ENCODE measurements around the gene SORCS3. TPM values are rescaled to one million over a fixed set of nuclear protein-coding genes. Genes with fewer than 3 reads are reported as not detected.

SORCS3 gene
- total RNA-seq, 1 donor from 2014 or later: 0.25 TPM

GRCh38 chr10:105037022-105037421 is 395.9 kb downstream of the SORCS3 start:
- Histone ChIP-seq H3K4me3 (no peak overlapping the region), H3K4me1 (no peaks in the 10 kb centered on the region), H3K36me3 (no peaks in the 10 kb centered on the region), H3K9me3 (no peaks in the 10 kb centered on the region), H3K27ac (no peak overlapping the region), H3K27me3 (no peaks in the 10 kb centered on the region)
- TF ChIP-seq POLR2A (IDR thresholded peaks at IDR 0.05): no peak
- TF ChIP-seq, protein P1, sequence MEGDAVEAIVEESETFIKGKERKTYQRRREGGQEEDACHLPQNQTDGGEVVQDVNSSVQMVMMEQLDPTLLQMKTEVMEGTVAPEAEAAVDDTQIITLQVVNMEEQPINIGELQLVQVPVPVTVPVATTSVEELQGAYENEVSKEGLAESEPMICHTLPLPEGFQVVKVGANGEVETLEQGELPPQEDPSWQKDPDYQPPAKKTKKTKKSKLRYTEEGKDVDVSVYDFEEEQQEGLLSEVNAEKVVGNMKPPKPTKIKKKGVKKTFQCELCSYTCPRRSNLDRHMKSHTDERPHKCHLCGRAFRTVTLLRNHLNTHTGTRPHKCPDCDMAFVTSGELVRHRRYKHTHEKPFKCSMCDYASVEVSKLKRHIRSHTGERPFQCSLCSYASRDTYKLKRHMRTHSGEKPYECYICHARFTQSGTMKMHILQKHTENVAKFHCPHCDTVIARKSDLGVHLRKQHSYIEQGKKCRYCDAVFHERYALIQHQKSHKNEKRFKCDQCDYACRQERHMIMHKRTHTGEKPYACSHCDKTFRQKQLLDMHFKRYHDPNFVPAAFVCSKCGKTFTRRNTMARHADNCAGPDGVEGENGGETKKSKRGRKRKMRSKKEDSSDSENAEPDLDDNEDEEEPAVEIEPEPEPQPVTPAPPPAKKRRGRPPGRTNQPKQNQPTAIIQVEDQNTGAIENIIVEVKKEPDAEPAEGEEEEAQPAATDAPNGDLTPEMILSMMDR (IDR thresholded peaks at IDR 0.05): no peak
- no peak for TF ChIP-seq POLR2AphosphoS5 (IDR thresholded peaks at IDR 0.05; ENCODE audit: insufficient read depth in 1 of 2, low read depth in 1 of 2)
- intact Hi-C loops (cut with DNase I): no loop called here
- DNase-seq (ENCODE audit: extremely low spot score in 2 of 2): no peak

GRCh38 chr10:105041956-105042355 is 400.9 kb downstream of the SORCS3 start:
- H3K27me3 ChIP-seq: no peaks in the 10 kb centered on the region
- intact Hi-C loops (cut with DNase I): no loop called here
- no peak for TF ChIP-seq POLR2AphosphoS5 (IDR thresholded peaks at IDR 0.05; ENCODE audit: insufficient read depth in 1 of 2, low read depth in 1 of 2)
- TF ChIP-seq POLR2A (IDR thresholded peaks at IDR 0.05): no peak
- no peak for DNase-seq (ENCODE audit: extremely low spot score in 2 of 2)
- no peak overlapping the region for H3K27ac ChIP-seq
- H3K36me3 ChIP-seq: no peaks in the 10 kb centered on the region
- H3K9me3 ChIP-seq: no peaks in the 10 kb centered on the region
- no peaks in the 10 kb centered on the region for H3K4me1 ChIP-seq
- no peak overlapping the region for H3K4me3 ChIP-seq

GRCh38 chr10:105042906-105043552 is 401.9 kb downstream of the SORCS3 start:
- H3K36me3 ChIP-seq: no peaks in the 10 kb centered on the region
- H3K4me3 ChIP-seq: no peak overlapping the region
- H3K27ac ChIP-seq: no peak overlapping the region
- no peaks in the 10 kb centered on the region for H3K27me3 ChIP-seq
- TF ChIP-seq, protein P1 (IDR thresholded peaks at IDR 0.05): no peak
- TF ChIP-seq POLR2AphosphoS5 (IDR thresholded peaks at IDR 0.05; ENCODE audit: insufficient read depth in 1 of 2, low read depth in 1 of 2): no peak
- no peak for TF ChIP-seq POLR2A (IDR thresholded peaks at IDR 0.05)
- intact Hi-C loops (cut with DNase I): no loop called here
- no peaks in the 10 kb centered on the region for H3K4me1 ChIP-seq
- H3K9me3 ChIP-seq: no peaks in the 10 kb centered on the region
- DNase-seq (ENCODE audit: extremely low spot score in 2 of 2): no peak

GRCh38 chr10:105044902-105045301 is 403.8 kb downstream of the SORCS3 start:
- no peak for DNase-seq (ENCODE audit: extremely low spot score in 2 of 2)
- no peaks in the 10 kb centered on the region for H3K36me3 ChIP-seq
- no peaks in the 10 kb centered on the region for H3K4me1 ChIP-seq
- no peak overlapping the region for H3K27ac ChIP-seq
- no peak for TF ChIP-seq POLR2AphosphoS5 (IDR thresholded peaks at IDR 0.05; ENCODE audit: insufficient read depth in 1 of 2, low read depth in 1 of 2)
- TF ChIP-seq POLR2A (IDR thresholded peaks at IDR 0.05): no peak
- TF ChIP-seq, protein P1 (IDR thresholded peaks at IDR 0.05): no peak
- no peak overlapping the region for H3K4me3 ChIP-seq
- H3K9me3 ChIP-seq: no peaks in the 10 kb centered on the region
- H3K27me3 ChIP-seq: no peaks in the 10 kb centered on the region
- intact Hi-C loops (cut with DNase I): no loop called here

GRCh38 chr10:105056413-105056812 is 415.3 kb downstream of the SORCS3 start:
- Histone ChIP-seq H3K27ac (no peak overlapping the region), H3K9me3 (no peaks in the 10 kb centered on the region), H3K4me3 (no peak overlapping the region), H3K36me3 (no peaks in the 10 kb centered on the region), H3K27me3 (no peaks in the 10 kb centered on the region), H3K4me1 (no peaks in the 10 kb centered on the region)
- TF ChIP-seq POLR2A (IDR thresholded peaks at IDR 0.05) (no peak), POLR2AphosphoS5 (IDR thresholded peaks at IDR 0.05; ENCODE audit: insufficient read depth in 1 of 2, low read depth in 1 of 2) (no peak)
- TF ChIP-seq, protein P1 (IDR thresholded peaks at IDR 0.05): no peak
- intact Hi-C loops (cut with DNase I): no loop called here
- DNase-seq (ENCODE audit: extremely low spot score in 2 of 2): no peak
